Dermis blood vessel endothelial cell (primary cell): Measurements from ENCODE around the gene IMPA2. TPM values are rescaled to one million over a fixed set of nuclear protein-coding genes. Genes with fewer than 3 reads are reported as not detected.
A peak's percentile ranks its signal among the peaks of the same experiment; 100 is the strongest.

ENCODE experiments used
- DNase-seq: peaks from one replicate; pipeline ENCODE4 v3.0.0; 2010
- total RNA-seq: library from RNA; depleted of rRNA; stranded (reverse); fragments of >200 nt; gene quantifications from 2 replicates; pipeline ENCODE4 v1.2.3, GENCODE V29; 2014

IMPA2 gene
- total RNA-seq, 1 donor from 2014 or later = 7.5 TPM

- no peak for DNase-seq
These were observed 9.9 kb downstream of the IMPA2 start for GRCh38 chr18:11991021-11991795.

DNA sequence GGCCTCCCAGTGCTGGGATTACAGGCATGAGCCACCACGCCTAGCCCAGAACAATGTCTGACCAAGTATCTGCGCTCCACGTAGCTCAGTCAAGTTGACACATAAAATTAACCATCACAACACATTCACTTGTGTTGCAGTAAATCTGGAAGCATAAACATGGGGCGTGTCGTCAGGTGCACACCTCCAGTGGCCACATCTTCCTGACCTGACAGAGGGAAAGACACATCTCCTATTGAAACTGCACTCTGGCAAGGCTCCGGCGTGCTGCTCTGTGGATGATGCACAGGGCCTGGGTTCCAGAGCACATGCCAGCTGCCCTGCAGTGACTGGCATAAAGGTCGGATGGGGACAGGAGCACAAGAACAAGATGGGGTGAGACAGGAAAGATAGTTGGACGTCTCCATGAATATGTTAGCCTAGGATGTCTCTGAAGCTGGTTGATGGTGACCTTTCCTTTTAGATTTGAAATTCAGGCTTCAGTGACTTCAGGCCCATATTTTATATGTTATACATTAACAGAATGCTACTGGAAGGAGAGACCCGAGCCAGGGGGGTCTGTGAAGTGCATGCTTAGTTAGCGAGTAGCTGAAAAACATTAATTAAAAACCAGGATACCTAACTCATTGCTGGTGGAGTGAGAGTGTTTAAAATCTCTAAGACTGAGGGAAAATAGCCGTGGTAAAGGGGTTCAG, 10.9 kb downstream of the IMPA2 start:
- DNase-seq = no peak

DNA sequence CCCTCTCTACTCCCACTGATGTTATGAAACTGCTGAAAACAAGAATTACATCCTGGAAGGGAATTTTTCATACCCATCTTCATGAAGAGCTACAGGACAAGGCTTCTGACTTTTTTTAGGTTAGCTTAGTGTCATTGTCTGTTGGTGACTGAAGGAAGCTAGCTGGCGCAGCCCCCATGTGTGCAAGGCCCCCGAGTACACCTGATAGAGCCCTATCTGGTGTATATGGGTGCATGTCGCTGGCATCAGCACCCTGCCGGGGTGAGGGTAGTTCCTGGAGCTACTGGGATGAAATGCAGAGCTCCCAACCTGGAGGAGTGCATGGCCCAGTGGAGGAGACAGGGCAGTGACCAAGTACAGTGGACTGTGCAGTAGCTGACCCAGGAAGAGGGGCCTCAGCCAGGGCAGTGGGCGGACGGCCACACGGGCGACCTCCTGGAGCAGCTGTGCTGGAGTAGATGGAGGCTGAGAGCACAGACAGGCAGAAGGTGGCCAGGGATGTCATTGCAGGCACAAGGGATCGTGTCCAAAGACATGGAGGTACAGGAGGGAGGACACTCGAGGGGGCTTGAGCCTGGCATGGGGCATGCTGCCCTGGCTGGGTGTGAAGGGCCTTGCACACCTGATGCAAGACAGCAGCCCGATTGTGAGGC, 12.1 kb downstream of the IMPA2 start:
- DNase-seq = no peak

- DNase-seq = no peak
These were observed 13.0 kb downstream of the IMPA2 start for GRCh38 chr18:11994336-11994702.

DNA sequence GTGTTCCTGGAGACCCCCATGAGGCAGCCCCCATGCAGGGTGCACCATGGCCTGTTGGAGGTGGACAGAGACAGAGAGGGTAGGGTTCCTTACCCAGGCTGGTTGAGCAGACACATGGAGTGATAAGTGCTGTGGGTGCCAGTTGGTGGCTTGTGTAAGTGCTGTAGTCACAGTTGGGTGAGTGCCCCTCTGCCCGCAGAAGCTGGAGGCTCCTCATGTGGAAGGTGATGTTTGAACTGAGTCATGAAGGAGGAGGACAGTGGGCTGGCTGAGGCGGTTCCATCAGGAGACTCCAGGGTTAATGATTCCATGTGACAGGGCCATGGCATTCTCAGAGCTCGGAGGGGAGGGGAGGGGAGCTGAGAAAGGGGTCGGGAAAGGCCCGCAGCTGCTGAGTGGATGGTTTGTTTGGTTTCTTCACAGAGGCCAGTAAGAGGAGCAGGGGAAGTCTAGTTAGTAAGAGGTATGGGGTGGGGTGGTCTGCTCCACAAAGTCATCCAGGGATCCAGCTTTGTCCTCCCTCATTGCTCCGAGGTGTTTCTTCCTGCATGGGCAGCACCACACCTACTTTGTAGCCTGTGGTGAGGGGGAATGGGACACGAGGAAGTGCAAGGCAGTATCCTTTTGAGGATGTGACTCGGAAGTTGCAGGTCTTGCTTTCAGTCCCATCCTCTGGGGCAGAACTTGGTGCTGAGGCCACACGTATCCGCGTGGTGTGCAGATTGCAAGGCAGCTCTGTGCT, 13.6 kb downstream of the IMPA2 start:
- DNase-seq = no peak

DNA sequence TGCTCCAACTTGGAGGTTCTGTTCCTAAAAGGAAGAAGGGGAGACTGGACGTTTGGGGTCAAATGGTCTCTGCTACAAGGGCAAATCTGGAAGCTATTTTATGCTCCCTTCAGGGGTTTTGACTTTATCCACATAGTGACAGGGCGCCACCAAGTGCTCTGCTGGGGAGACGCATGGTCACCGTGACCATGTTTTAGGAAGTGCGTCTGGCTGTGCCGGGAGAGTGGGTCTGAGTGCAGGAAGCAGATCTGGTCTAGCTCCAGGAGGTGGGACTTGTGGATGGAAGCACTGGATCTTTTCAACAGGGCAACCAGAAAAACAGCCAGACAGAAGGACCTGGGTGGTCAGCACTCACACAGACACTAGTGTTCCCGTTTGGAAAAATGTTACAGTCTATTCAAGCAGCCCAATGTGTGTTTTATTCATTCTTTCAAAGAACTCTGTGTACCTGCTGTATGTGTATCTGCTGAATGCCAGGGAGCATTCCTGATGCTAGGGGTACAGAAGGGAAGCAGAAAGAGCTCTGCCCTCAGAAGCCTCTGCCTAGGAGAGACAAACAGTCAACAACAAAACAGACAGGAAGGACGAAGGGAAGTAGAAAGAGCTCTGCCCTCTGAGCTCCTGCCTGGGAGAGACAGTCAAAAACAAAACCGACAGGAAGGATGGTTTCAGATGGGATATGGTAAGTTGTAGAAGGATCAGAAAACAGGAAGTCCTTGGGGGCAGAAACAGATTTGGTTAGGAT, 14.3 kb downstream of the IMPA2 start:
- DNase-seq = peak; percentile 88

GRCh38 chr18:11996190-11996754, 15.0 kb downstream of the IMPA2 start:
- DNase-seq = no peak

GRCh38 chr18:11996907-11997306, 15.6 kb downstream of the IMPA2 start:
- no peak for DNase-seq

DNA sequence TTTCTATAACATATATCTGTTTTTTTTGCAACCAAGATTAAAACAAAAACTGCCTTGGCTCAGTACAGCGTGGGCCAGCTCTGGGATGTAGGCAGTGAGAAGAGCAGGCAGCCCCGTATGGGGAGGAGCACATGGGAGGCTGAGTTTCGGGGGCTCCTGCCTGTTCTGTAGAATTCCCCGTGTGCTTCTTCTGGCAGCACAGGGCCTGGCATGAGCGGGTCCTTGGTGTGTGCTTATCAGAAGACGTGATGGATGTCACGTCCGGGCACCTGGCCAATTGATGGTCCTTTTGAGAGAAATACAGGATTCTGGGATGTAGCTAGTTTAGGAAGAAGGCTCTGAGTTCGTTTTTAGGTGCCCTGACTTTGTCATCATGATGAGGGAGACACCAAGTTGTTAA, 16.2 kb downstream of the IMPA2 start:
- no peak for DNase-seq

- DNase-seq = no peak
These were observed 16.9 kb downstream of the IMPA2 start for GRCh38 chr18:11998193-11998592.

DNA sequence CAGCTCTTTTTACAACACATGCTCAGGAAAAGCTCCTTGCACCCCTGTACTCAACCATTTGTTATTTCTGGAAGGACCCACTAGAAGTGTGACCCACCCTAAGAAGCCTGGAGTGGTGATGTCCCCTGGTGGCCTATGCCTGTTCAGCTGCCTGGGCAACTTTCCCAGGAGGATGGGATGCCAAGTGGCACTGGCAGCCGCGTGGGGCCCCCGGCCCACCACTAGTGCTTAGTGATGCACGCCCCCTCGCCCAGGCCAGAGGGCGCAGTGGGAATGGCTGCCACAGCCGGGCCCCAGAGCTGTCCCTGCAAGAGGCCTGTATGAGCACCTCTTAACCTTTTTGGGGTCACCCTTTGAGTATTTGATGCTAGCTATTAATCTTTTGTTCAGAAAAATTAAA, 18.1 kb downstream of the IMPA2 start:
- DNase-seq = no peak

- no peak for DNase-seq
These were observed 18.9 kb downstream of the IMPA2 start for GRCh38 chr18:12000072-12000659.

- DNase-seq = no peak
These were observed 20.1 kb downstream of the IMPA2 start for GRCh38 chr18:12001421-12001820.

GRCh38 chr18:12003894-12004293, 22.6 kb downstream of the IMPA2 start:
- no peak for DNase-seq

GRCh38 chr18:12005538-12006487, 24.5 kb downstream of the IMPA2 start:
- DNase-seq = no peak

DNA sequence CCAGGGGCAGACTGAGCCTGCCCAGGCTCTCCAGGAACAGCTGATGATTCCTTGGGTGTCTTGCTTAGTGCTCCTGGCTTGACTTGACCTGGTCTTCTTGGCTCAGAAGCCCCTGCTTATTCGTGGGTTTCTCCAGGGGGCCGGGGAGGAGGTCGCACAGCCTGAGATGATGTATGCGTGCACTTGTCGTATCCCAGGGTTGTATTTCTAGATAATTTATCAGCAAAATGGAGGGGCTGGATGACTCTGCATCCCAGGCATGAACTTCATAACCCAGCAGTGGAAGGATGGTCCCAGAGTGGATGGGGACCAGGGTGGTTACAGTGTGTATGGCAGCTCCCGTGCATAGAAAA, 25.2 kb downstream of the IMPA2 start:
- DNase-seq = no peak

GRCh38 chr18:12007063-12007462, 25.8 kb downstream of the IMPA2 start:
- DNase-seq = no peak

DNA sequence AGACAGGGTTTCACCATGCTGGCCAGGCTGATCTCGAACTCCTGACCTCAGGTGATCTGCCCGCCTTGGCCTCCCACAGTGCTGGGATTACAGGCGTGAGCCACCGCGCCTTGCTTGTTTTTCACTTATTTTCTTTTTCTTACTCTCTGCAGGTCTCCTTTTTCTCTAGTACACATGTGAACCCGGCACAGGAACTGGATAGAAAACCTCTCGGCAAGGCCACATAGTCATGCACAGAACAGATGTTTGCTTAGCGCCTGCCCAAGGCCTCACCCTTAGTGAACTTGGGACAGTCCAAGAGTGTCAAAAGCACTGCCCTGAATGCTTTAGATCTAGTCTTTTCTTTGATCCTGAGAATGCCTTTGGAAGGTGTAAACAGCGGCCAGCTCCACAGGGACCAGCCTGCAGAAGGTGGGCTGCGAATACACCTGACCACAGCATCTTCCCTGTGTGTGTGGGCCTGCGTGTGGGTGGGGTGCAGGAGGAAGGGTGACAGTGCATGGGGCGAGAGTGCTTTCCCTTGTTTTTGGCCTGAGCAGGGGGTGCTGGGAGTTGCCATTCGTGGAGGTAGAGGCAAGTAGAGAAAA, 27.0 kb downstream of the IMPA2 start:
- DNase-seq = no peak

- DNase-seq = no peak
These were observed 27.7 kb downstream of the IMPA2 start for GRCh38 chr18:12008842-12009580.
